Limb (tissue), 2 donors: ENCODE measurements around the gene SLC8A1.

ENCODE experiments used
- DNase-seq, 2 donors: peaks; one replicate each; pipeline ENCODE4 v3.0.0-alpha.2; 2016; ENCODE audit errors: extremely low spot score in 2 of 2

SLC8A1 gene

DNA sequence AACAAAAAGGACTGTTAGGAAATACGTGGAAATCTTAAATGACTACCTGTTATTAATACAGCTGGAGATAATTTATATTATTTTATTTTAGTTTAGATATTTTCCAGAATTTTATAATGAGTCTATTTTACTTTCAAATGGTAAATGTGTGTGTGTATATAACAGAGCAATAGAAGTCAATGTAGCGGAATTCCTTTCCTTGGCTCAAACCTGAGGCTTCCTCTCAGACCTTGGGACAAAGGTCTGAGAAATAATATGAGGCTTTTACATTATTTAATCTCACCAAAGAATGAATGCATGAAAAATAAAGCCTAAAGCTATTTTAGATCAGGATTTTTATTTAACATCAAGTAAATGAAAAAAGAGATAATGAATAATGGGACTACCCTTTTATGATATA is 65.7 kb downstream of the SLC8A1 start:
- DNase-seq, result no peak

DNA sequence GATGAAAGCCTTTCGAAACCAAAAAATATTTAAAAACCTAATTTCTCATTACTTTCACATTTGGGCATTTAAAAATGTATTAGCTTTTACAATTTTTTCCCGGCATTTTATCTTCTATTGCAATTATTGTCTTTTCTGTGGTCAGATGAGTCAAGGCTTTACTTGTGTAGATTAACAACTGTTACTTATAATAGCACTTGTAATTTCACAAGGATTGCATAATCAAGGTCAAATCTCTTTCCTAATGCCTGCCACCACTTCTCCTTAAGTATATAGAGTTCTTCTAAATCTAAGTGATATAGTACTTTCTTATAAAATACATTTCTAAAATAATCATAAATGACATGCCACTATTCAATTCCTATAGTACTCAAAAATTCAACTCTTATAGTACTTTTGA is 67.2 kb downstream of the SLC8A1 start:
- DNase-seq, result no peak

DNA sequence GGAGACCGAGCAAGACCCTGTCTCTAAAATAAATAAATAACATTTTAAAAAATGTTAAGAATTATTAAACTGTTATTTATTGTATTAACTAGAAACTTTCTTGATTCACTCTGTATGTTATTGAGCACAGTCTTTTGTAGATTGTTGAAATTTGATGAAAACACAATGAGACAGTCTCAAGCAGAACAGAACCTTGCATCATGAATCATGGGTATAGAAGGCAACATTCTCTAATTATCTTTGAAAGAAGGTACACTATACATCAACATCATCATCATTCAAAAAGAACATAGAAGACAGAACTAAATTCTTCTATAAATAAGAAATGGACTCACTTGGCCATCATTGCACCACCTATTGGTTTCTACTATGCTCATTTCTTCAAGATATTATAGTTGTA is 67.7 kb downstream of the SLC8A1 start:
- DNase-seq, result no peak

DNA sequence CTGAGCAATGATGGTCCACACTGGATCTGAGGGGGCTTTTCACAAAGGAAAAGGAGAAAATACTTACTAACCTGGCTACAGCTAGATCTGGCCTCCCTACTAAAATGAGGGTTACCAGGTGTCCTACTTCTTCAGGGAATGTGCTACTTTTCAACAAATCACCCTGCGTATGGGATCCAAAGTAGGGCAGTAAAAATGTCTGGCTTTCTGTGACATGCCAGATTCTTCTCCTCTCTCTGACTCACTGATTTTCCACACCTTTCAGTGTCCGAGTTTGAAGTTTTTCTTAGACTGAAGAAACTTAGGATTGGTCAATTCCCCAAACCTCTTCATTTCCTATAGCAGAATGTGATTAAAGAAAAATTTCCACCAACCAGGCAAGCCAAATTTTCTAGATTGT is 71.2 kb downstream of the SLC8A1 start:
- no peak for DNase-seq

DNA sequence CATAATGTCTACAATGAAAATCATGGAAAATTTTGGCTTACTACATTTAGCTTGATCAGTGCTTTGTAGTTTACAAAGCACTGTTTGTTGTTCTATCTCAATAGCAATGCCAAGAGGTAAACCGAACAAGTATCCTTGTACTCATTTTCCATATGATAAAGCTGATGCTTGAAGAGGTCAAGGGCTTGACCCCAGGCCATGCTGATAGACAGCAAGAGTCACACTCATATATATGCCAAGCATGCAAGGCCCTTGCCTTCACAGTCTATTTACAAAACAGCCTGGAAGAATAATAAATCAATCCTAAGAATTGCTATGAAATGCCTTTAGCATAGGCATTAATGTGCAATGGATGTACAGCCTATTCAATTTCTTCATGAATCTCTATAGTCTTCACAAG is 71.8 kb downstream of the SLC8A1 start:
- no peak for DNase-seq

DNA sequence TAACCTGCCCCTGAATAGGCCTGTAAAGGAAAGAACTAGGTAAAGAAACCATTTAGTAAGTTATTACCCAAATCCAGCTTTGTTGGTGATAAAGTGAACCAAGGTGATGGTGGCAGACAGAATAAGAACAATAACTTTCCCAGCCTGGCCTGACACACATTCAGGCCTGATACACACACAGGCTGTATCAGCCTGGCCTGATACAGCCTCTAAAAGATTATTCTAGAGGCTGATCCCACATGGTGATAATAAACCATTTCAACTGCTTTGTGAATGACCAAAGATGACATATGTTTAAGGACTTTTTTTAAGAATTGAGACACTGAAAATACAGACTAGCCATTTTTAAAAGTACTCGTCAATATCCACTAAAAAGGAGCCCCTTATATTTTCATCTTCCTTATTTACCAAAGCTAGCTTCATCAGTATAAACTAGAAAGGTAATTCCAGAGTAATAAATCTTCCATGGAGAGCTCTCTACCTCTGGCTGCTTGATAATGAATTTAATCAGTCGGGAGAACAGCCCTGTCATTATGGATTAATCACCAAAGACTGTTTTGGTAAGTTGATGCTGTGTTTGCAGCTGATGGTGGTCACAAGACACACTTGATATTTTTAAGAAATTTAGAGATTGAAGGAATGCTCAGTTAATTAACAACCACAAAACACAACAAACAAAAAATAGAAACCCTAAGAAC is 77.2 kb downstream of the SLC8A1 start:
- no peak for DNase-seq

DNA sequence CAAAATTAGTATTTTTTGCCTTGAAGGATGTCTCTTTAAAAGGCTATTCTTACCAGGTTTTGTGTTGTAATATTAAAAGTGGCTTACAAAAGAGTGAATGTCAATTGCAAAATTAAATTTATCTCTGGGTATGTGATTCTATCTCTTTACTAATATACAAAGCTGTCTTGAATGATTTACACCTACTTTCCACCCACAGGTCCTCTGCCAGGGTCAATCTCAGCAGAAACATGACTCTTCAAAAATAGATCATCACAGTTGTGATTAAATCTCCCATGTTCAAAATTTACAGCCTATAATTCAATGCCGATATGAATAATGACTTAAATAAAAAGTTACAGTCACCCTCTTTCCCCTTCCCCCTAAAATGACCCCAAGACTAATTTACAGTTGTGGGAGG is 78.8 kb downstream of the SLC8A1 start:
- DNase-seq, result no peak

DNA sequence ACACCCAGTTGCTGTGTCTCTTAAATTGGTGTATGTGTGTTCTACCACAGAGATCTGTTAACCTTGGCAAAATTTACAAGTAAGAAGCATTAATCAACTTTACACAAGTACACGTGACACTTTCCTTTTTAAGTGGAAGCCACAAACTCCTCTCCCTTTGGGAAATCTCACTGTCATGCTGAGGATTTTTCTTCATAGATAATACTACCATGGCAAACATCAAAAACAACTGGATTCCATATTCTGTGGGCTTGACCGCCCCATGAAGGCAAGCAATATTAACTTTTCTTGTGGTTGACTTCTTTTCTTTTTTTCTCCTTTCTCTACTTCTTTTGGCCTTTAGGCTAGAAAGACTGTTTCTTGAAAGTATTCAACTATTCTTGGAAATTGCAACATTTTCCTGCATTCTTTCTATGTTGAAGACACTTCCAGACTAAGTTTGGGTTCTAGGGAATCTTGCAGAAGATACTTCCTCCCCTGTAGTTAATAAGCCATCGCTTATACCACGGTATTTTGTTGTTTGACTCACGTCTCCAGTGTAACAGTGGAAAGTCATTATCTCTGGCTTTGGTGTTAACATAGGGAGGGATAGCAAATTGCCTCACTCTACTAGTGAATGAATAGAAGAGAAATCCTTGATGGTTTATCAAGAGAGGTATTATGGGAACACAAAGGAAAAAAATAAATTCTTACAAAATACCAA is 79.5 kb downstream of the SLC8A1 start:
- no peak for DNase-seq

DNA sequence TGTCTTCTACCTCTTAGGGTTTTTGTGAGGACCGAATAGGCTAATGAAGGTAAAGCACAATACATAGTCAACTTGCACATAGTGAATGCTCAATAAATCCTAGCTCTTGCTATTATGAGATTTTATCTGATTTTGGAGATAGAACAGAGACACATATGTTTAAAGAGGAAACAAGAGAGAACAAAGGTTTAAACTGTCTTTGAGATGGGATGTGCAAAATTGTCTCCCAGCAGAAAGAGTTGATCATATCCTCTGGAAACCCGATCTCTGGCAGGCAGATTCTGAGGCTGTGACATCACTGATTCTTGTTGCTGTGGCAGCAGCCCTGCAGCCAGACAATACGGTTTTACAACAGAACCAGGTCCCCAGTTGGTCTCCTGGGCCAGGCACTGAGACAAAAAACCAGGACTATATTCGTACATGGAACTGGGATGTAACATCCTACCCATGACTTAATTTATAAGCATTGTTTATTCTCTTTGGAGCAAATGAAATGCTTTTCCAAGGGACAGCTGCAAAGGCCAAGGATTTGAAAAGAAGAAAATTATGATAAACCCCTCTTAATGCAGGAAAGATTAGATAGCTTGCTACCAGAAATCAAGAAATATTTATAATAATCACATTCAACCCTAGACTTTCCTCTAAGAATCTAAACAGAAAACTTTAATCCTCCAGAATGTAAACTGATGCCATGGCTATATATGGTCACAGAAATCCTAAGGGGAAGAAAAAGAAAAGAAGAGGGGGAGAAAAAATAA is 80.2 kb downstream of the SLC8A1 start:
- DNase-seq, result peak; percentile 53 to 63

DNA sequence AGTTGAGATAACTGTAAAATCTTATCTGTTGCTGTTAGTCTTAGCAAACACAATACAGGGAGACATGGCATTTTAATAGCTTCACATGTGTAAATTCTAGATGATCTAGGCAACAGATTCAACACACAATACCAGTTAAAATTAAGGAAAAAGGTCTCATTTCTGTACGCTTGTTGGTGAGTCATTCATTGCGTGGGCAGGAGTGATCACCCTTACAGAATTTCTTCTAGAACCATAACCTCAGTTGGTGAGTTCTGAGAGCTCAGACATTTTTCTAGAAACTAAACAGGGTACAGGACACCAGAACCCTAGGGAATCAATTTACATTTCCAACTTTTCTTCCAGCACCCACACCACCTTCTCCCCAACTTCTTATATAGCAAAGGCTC is 81.9 kb downstream of the SLC8A1 start:
- no peak for DNase-seq

DNA sequence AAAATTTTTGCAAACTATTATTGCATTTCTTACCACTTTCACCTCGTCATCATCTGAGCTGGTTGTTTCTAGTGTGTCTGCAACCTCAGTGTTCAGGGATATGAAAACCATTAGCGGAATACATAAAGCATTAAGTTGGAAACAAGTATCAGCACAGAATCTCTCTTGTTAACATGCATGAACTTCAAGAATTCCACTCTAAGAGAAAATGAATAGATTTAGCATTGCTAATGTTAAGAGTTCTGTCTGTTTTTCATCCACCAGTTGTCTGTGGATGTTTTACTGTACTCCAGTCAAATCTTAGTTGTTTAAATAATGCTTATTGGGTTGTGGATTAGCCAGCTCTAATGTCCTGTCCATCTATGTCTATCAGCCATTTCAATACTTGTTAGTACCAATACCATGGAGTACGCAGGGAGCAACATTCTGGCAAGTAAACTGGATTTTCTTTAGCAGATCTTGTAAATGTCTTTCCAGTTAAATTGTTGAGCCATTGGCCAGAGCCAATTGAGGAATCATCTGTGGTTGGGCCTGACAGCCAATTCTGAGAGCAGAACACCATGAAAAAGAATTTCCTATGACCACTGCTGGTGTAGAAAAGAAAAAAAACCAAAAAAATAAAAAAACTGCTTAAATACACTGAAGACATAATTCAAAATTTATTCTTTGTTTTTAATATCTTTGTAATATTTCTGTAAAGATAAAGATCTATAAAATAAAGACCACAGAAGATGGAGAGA is 82.5 kb downstream of the SLC8A1 start:
- DNase-seq, result no peak

DNA sequence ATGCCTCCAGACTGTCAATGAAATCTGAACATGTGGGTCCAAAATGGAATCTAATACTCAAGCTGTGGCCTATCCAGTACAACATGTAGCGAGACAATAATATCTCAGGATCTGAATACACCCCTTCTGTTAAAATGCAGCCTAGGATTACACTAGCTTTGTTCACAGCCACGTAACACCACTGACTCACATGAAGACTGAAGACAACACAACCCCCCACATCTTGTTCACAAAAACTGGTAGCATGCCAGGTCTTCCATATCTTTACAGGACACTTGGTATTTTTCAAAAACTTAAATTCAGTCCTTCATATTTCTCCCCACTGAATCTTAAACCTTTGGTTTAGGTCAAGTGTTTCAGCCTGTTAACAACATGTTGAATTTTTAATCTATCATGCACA is 84.2 kb downstream of the SLC8A1 start:
- DNase-seq, result no peak

DNA sequence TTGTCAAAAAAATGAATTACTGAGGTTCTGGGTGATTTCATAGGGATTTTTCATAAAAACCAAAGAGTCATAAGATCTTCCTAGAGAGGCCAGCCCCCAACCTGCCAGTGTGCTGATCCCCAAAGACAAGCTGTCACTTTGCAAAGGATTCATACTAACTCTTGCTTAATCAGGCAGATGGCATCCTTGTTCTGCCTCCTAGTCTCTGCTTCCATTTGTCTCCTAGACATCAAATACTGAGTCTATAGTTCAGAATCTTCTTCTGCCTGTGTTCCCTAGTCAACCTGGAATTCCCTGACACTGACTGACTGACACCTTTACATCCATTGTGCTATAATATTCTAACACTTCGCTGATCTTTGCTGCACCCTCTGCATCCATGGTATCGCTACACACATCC is 84.9 kb downstream of the SLC8A1 start:
- DNase-seq, result no peak

DNA sequence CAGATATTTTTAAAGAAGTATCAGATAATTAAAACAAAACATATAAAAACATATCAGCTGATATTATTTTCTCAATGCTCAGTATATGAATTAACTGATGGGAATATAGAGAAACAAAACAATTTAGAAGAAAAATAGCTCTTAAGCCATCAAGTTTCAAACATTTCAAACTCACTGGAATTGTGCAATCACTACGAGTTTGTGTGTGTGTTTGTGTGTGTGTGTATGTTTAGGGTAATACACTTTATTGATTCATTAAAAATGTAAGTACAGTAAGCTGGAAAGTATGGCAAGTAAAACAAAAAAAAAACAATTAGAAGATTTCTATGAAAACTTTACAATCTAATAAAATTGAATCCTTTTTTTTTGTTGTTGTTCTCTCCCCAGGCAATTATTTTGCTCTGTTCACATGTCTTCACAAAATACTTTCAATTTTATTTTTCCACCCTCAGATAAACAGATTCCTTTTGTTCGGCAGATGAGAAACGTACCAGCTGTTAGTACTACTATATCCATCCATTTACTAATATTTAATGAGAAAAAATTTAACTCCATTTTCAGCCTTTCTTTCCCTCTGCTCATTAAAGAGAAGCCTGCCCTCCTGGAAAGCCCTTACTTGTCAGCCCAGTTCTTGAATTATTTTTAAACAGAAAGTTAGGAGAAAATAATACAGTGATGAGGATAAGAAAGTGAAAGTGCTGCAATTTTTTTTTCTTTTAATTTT is 87.6 kb downstream of the SLC8A1 start:
- DNase-seq, result no peak

DNA sequence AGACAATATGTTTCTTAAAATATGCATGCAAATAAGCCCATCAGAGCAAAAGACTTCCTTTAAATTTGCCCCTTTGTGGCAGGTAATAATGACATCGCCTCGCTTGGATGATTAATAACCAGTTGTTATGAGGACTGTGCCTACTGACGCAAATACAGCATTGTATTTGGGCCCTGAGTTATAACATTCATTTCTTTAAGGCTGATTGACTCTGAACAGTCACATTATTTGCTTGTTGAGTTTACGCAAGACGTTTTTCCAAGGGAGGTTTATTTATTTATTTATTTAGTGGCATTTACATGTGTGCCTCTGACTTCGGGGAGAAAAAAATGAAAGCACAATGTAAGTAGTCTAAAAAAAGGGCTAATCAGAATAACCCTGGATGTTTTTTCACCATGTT is 88.3 kb downstream of the SLC8A1 start:
- DNase-seq, result no peak

DNA sequence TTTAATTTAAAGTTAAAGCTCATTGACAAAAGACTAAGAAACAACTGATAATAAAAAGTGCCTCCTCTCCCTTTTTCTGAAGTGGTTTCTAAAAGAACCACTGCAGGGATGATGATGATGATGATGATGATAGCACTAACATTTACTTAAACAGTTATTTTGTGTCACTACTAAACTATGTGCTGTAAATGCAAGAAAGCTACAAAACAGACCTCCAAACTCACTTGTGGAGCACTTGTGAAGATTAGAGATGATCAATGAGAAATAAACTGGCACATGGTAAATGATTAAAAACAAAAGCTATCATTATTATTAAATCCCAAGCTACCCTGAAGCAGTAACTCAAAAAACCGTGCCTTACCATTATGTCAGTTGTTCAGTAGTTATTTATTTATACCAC is 88.7 kb downstream of the SLC8A1 start:
- DNase-seq, result no peak

DNA sequence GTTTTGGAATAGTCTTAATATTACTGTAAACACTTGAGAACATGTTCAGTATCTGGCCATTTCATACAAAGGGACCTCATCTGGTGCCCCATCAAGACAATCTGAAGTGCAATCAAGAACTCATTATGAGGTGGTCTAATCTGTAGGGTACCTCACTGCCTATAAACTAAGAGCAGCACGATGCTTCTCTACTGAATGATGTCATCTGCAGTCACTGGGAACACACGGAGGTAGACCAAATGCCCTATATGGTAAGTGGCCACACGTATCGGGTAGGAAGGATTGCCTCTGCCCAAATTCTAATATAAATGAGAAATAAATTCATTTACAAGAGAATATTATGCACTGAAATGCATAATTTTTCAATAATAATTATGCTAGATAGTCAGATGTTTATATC is 90.4 kb downstream of the SLC8A1 start:
- no peak for DNase-seq

DNA sequence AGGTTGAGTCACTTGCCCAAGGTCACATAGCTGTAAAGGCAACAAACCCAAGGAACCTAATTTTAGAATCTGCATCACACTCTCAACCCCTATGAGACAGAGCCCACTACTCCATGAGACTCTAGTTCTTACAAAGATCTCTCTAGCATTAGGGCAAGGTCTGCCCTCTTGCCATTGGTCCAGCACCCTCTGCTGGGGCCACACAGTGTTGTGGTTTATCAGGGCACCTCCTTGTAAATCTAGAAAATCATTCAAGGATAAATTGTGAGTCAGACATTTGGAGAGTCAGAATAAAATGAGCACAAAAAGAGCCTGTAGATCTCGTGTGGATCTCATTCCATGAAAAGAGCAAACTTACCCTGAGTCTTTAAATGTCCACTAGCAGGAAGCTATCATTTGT is 91.2 kb downstream of the SLC8A1 start:
- no peak for DNase-seq

DNA sequence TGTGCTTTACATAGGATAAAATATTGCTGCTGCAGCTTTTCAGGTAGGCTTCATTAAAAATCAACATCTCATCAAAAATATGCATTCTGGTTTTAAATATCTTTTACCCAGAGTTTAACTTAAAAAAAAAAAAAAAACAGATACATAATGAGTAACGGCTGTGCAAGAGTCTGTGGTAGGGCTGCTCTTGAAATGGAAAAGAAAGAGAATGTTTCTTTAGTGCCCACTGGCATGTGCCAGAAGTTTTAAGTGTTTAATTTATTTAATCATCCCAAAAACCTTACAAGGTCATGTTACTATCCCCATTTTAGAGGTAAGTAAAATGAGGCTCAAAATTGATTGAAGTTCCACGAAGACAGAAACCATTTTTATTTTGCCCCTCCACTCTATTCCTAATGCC is 92.1 kb downstream of the SLC8A1 start:
- DNase-seq, result no peak

DNA sequence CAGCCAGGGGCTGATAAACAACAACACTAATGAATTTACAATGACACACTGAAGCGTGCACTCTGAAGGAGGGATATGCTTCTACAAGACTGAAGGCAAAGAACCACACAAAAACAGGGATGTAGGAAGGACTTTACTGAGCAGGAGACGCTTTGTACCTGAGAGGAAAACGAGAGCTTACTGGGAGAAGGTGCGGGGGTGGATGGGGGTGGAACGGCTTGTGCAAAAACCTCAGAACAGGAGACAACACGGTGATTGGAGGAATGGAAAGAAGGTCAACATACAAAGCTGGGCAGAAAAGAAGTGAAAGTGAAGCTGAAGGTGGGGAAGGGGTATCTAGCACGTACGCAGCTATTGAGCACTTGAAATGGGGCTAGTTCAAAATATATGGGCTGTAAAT is 93.1 kb downstream of the SLC8A1 start:
- no peak for DNase-seq

DNA sequence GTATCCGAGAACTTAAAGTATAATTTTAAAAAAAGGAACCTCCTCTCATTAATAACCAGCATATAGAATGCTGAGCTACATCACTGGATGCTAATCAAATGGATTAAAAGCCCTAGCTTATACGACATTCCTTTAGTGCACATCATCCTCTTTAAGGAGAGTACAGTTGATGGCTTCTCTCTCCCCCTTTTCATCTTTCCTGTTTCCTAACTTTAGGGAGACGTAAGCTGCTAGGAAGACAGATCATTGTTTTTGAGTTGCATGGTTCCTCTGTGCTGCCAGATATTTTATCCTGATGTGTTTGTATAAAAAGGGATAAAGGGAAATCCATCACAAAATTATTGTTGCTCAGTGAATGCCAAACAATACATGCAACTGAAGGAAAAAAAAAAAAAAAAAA is 94.2 kb downstream of the SLC8A1 start:
- DNase-seq, result no peak
